Panc1 (cell line): ENCODE results near the gene PSME1.

Experiments used
- POLR2AphosphoS5 ChIP-seq: IDR thresholded peaks from 2 replicates; pipeline ENCODE4 v1.6.1; 2012; ENCODE audit warnings: mild to moderate bottlenecking, low read depth, low read length, moderate library complexity
- REST ChIP-seq, 2 experiments: IDR thresholded peaks; 2 replicates each; pipeline ENCODE4 v1.6.1; 2011 to 2012; ENCODE audit warnings: low read depth in 2 of 2, control low read depth in 1 of 2, low read length in 1 of 2, mild to moderate bottlenecking in 1 of 2, moderate library complexity in 1 of 2; ENCODE audit not compliant: insufficient read depth in 1 of 2
- TF ChIP-seq, protein P1 (sequence below): fragments of 450-650 bp; IDR thresholded peaks from 2 replicates; pipeline ENCODE4 v1.5.1; 2017; ENCODE audit warnings: mild to moderate bottlenecking

- no peak for TF ChIP-seq REST (IDR thresholded peaks at IDR 0.05; ENCODE audit: insufficient read depth in 1 of 2, low read depth in 2 of 2, low read length in 1 of 2)
- TF ChIP-seq, protein P1, sequence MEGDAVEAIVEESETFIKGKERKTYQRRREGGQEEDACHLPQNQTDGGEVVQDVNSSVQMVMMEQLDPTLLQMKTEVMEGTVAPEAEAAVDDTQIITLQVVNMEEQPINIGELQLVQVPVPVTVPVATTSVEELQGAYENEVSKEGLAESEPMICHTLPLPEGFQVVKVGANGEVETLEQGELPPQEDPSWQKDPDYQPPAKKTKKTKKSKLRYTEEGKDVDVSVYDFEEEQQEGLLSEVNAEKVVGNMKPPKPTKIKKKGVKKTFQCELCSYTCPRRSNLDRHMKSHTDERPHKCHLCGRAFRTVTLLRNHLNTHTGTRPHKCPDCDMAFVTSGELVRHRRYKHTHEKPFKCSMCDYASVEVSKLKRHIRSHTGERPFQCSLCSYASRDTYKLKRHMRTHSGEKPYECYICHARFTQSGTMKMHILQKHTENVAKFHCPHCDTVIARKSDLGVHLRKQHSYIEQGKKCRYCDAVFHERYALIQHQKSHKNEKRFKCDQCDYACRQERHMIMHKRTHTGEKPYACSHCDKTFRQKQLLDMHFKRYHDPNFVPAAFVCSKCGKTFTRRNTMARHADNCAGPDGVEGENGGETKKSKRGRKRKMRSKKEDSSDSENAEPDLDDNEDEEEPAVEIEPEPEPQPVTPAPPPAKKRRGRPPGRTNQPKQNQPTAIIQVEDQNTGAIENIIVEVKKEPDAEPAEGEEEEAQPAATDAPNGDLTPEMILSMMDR: no peak
- TF ChIP-seq POLR2AphosphoS5: no peak
Observed at GRCh38 chr14:24103451-24103850, 32.5 kb upstream of the PSME1 start.
